ENCODE results near the gene CTSL. TPM values are rescaled to one million over a fixed set of nuclear protein-coding genes. Genes with fewer than 3 reads are reported as not detected.
"Not testable (repeated sequence)": the region's sequence is repeated elsewhere in the genome, so short reads cannot be mapped to it uniquely, and the experiment has no call there.

CTSL gene
- total and polyA plus RNA-seq, 5 donors = 140 to 173 (median 144) TPM

DNA sequence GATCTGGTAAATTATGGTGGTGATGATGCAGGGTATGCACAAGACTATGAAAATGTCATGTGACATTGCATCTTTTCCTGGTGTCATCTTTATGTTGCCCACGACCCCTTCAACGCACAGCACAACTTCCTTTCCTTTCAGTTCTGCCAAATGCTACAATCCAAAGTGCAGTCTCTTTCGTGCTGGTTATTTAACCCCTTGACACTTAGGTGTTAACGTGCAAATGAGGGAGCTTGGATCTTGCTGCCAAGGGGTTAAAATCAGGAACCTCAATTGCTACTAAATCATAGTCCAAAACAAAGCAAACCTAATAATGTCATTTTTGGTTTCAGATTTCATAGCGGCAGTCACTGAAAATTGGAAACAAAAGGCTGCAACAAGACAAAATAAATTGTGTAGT, 16.0 kb downstream of the CTSL start:
- 14% methylated on average over 5 of the region's 5 CpGs for WGBS

DNA sequence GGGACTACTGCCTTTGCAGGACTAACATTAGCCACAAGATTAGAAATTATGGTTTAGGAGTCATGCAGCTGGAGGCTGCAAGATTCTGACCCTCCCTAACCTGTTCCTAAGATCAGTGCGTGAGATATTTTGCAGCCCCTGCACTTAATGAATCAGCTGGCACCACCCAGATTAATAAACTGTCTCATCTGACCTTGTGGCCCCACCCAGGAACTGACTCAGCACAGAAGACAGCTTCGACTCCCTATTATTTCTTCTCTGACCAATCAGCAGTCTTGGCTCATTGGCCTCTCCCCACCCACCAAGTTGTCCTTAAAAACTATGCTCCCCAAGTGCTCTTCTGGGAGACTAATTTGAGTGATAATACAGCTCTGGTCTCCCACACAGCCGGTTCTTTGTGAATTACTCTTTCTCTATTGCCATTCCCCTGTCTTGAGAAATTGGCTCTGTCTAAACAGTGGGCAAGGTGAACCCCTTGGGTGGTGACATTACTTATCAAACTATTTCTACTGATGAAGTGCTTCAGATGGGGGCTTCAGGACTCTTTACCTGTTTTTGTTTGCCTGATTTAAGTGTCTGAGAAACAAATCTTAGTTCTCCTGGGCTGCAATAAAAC, 17.0 kb downstream of the CTSL start:
- intact Hi-C loops (cut with DNase I) = no loop called here
- 84% methylated on average over 3 of the region's 3 CpGs for WGBS
- H3K27ac ChIP-seq (ENCODE audit: low read length) = no peak overlapping the region
- no peaks in the 10 kb centered on the region for H3K4me1 ChIP-seq (ENCODE audit: control insufficient read depth, insufficient read depth, low read length)
- ATAC-seq = no peak
- no peak for DNase-seq
- no peaks in the 10 kb centered on the region for H3K27me3 ChIP-seq (ENCODE audit: control insufficient read depth, insufficient read depth)
- no peak overlapping the region for H3K4me3 ChIP-seq (ENCODE audit: low read length)
- no peaks in the 10 kb centered on the region for H3K9me3 ChIP-seq (ENCODE audit: control insufficient read depth, low read length)

More for the DNA sequence above, 16.0 kb downstream of the CTSL start:
- no peak for ATAC-seq
- DNase-seq = no peak
- H3K4me1 ChIP-seq (ENCODE audit: control insufficient read depth, insufficient read depth, low read length) = no peaks in the 10 kb centered on the region
- H3K27me3 ChIP-seq (ENCODE audit: control insufficient read depth, insufficient read depth) = no peaks in the 10 kb centered on the region
- intact Hi-C loops (cut with DNase I) = no loop called here
- H3K27ac ChIP-seq (ENCODE audit: low read length) = no peak overlapping the region
- H3K9me3 ChIP-seq (ENCODE audit: control insufficient read depth, low read length) = no peaks in the 10 kb centered on the region
- no peak overlapping the region for H3K4me3 ChIP-seq (ENCODE audit: low read length)

DNA sequence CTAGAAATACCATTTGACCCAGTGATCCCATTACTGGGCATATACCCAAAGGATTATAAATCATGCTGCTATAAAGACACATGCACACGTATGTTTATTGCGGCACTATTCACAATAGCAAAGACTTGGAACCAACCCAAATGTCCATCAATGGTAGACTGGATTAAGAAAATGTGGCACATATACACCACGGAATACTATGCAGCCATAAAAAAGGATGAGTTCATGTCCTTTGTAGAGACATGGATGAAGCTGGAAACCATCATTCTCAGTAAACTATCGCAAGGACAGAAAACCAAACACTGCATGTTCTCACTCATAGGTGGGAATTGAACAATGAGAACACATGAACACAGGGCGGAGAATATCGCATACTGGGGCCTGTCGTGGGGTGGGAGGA, 18.3 kb downstream of the CTSL start:
- ATAC-seq; intact Hi-C loops (cut with DNase I): not testable (repeated sequence)

DNA sequence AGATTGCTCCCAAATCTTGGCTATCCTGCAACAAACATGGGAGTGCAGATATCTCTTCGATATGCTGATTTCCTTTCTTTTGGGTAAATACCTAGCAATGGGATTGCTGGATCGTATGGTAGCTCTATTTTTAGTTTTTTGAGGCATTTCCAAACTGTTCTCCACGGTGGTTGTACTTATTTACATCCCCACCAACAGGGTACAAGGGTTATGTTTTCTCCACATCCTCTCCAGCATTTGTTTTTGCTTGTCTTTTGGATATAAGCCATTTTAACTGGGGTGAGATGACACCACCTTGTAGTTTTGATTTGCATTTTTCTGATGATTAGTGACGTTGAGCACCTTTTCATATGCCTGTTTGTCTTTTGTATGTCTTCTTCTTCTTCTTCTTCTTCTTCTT, 20.3 kb downstream of the CTSL start:
- 61% methylated on average over 4 of the region's 4 CpGs for WGBS
- H3K27ac ChIP-seq (ENCODE audit: low read length) = no peak overlapping the region

More for the DNA sequence above, 18.3 kb downstream of the CTSL start:
- not testable (repeated sequence) for DNase-seq; H3K27ac ChIP-seq (ENCODE audit: low read length); H3K4me1 ChIP-seq (ENCODE audit: control insufficient read depth, insufficient read depth, low read length); H3K9me3 ChIP-seq (ENCODE audit: control insufficient read depth, low read length); H3K27me3 ChIP-seq (ENCODE audit: control insufficient read depth, insufficient read depth); H3K4me3 ChIP-seq (ENCODE audit: low read length)
- 96% methylated on average over 6 of the region's 7 CpGs for WGBS

DNA sequence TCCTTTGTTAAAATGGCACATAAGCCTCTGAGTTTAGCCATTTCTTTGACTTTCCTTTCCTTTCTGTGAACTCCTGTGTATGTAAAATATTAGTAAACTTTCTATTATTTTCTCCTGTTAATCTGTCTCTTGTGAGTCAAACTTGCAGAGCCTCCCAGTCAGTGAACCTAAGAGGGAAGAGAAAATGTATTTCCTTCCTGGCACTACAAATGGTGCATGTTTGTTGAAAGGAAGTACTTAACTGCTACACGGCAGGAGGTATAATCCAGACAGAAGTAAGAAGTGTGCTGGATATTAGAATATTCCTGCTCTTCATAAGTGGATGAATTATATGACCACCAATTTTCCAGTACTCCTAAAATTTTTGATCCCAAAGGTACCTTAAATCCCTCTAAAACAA, 23.0 kb downstream of the CTSL start:
- intact Hi-C loops (cut with DNase I) = no loop called here
- no peak overlapping the region for H3K4me3 ChIP-seq (ENCODE audit: low read length)
- ATAC-seq (peak in 1 of 2 donors; percentile 21), DNase-seq (no peak)
- WGBS = 26% methylated on average over 1 of the region's 1 CpG
- no peaks in the 10 kb centered on the region for H3K27me3 ChIP-seq (ENCODE audit: control insufficient read depth, insufficient read depth)
- H3K9me3 ChIP-seq (ENCODE audit: control insufficient read depth, low read length) = peaks cover 2% of the 10 kb centered on the region
- H3K4me1 ChIP-seq (ENCODE audit: control insufficient read depth, insufficient read depth, low read length) = no peaks in the 10 kb centered on the region
- no peak overlapping the region for H3K27ac ChIP-seq (ENCODE audit: low read length)

More for the DNA sequence above, 20.3 kb downstream of the CTSL start:
- Histone ChIP-seq H3K9me3 (ENCODE audit: control insufficient read depth, low read length) (no peaks in the 10 kb centered on the region), H3K4me1 (ENCODE audit: control insufficient read depth, insufficient read depth, low read length) (no peaks in the 10 kb centered on the region), H3K4me3 (ENCODE audit: low read length) (no peak overlapping the region), H3K27me3 (ENCODE audit: control insufficient read depth, insufficient read depth) (no peaks in the 10 kb centered on the region)
- DNase-seq (no peak), ATAC-seq (no peak)
- intact Hi-C loops (cut with DNase I) = no loop called here

DNA sequence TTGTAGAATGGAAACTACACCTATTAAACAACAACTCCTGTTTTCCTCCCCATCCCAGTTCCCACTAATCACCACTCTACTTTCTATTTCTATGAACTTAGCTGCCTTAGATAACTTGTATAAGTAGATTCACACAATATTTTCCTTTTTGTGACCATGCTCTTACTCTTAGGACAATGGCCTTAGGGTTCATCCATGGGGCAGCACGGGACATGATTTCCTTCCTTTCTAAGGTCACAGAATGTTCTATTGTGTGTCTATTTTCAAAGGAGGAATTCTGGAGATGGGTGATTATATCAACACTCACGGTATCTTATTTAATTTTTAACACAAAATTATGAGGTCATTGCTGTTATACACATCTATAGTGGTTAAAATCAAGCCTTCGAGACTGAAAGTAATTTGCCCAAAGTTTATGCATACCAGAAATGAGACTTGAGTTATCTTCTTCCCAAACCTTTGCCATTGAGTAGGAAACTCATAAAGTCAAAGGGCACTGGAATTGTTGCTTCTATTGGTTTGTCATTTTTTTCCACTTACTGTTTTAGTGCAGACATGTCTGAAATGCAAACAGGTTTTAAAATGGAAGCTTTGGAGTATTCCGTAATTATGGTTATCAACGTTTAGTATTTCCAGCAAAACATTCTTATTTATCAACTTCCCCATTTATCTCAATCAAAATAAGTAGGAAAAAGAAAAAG, 23.6 kb downstream of the CTSL start:
- H3K4me1 ChIP-seq (ENCODE audit: control insufficient read depth, insufficient read depth, low read length) = no peaks in the 10 kb centered on the region
- peak; percentile 52 to 94 for ATAC-seq
- DNase-seq = no peak
- H3K4me3 ChIP-seq (ENCODE audit: low read length) = no peak overlapping the region
- intact Hi-C loops (cut with DNase I) = no loop called here
- WGBS = 61% methylated on average over 5 of the region's 5 CpGs
- peaks cover 2% of the 10 kb centered on the region for H3K9me3 ChIP-seq (ENCODE audit: control insufficient read depth, low read length)
- H3K27me3 ChIP-seq (ENCODE audit: control insufficient read depth, insufficient read depth) = no peaks in the 10 kb centered on the region
- no peak overlapping the region for H3K27ac ChIP-seq (ENCODE audit: low read length)

DNA sequence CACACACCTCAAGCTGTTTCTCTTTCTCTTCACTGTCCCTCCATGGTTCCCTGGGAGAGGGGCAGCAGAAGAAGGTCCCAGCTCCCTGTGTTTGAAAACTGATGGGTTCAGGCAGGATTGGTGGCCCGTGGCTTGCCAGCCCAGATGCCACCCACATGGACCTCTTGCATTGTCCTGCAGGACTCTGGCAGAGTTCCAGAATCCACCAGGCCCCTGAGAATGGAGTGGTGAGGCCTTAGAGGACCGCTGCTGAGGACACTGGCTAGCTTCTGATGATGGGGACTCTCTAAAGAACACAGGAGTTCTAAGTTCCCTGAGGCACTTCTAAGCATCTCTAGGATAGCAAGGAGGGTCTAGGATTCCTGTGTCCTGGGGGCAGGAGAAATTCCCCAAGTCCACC, 24.8 kb downstream of the CTSL start:
- intact Hi-C loops (cut with DNase I) = no loop called here
- 87% methylated on average over 2 of the region's 2 CpGs for WGBS

DNA sequence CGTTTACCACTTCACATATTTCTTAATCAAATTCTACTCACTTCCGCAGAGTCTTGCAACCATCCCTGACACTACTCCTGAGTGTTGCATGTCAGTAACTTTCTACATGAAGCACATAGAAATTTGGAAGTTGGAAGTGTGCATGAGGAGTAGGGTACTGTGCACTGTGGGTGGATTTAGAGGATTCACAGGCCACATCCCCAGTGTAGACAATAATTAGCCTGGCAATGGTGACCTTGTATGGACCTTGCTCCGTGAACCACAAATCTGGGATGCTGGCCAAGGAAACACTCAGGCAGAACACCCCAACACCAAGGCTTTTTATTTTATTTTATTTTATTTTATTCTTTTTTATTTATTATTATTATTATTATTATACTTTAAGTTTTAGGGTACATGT, 25.5 kb downstream of the CTSL start:
- H3K27ac ChIP-seq (ENCODE audit: low read length) = no peak overlapping the region
- ATAC-seq (no peak), DNase-seq (no peak)
- H3K27me3 ChIP-seq (ENCODE audit: control insufficient read depth, insufficient read depth) = no peaks in the 10 kb centered on the region
- H3K4me3 ChIP-seq (ENCODE audit: low read length) = no peak overlapping the region
- peaks cover 2% of the 10 kb centered on the region for H3K9me3 ChIP-seq (ENCODE audit: control insufficient read depth, low read length)
- whole genome bisulfite sequencing = 76% methylated on average over 3 of the region's 3 CpGs
- H3K4me1 ChIP-seq (ENCODE audit: control insufficient read depth, insufficient read depth, low read length) = no peaks in the 10 kb centered on the region
- intact Hi-C loops (cut with DNase I) = no loop called here

More for the DNA sequence above, 24.8 kb downstream of the CTSL start:
- Histone ChIP-seq H3K27ac (ENCODE audit: low read length) (no peak overlapping the region), H3K27me3 (ENCODE audit: control insufficient read depth, insufficient read depth) (no peaks in the 10 kb centered on the region), H3K9me3 (ENCODE audit: control insufficient read depth, low read length) (peaks cover 2% of the 10 kb centered on the region), H3K4me3 (ENCODE audit: low read length) (no peak overlapping the region), H3K4me1 (ENCODE audit: control insufficient read depth, insufficient read depth, low read length) (no peaks in the 10 kb centered on the region)
- ATAC-seq (no peak), DNase-seq (no peak)

DNA sequence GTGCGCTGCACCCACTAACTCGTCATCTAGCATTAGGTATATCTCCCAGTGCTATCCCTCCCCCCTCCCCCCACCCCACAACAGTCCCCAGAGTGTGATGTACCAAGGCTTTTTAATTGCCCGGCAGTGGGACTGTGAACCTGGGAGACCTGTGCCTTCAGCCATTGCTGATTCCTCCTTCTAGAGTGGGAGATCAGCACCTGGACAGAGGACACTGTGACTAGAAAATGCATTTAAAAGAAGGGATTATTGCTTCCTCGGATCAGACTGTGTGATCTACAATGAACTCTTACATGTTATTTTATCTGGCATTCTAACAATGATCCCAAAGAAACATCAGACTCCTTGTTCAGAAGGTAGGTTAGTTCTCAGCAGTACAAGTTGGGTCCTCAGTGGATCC, 25.9 kb downstream of the CTSL start:
- DNase-seq (no peak), ATAC-seq (no peak)
- Histone ChIP-seq H3K4me3 (ENCODE audit: low read length) (no peak overlapping the region), H3K4me1 (ENCODE audit: control insufficient read depth, insufficient read depth, low read length) (no peaks in the 10 kb centered on the region), H3K9me3 (ENCODE audit: control insufficient read depth, low read length) (peaks cover 2% of the 10 kb centered on the region), H3K27ac (ENCODE audit: low read length) (no peak overlapping the region), H3K27me3 (ENCODE audit: control insufficient read depth, insufficient read depth) (no peaks in the 10 kb centered on the region)
- WGBS = 60% methylated on average over 2 of the region's 4 CpGs
- intact Hi-C loops (cut with DNase I) = no loop called here

DNA sequence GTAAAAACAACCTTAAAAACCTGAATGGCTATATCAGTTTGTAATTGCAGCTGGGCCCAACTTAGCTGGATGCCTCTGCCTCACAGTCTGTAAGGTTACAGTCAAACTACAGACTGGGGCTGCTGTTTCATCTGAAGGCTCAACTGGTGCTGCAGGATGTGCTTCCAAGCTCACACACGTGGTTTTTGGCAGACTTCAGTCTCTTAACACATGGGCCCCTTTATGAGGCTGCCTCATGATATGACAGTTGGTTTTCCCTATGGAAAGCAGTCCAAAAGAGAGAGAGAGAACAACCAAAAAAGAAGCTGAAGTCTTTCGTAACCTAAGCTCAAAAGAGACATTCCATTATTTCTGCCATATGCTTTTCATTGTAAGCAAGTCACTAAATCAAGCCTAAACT, 27.4 kb downstream of the CTSL start:
- H3K27me3 ChIP-seq (ENCODE audit: control insufficient read depth, insufficient read depth) = no peaks in the 10 kb centered on the region
- peaks cover 2% of the 10 kb centered on the region for H3K9me3 ChIP-seq (ENCODE audit: control insufficient read depth, low read length)
- DNase-seq (no peak), ATAC-seq (no peak)
- intact Hi-C loops (cut with DNase I) = no loop called here
- no peak overlapping the region for H3K4me3 ChIP-seq (ENCODE audit: low read length)
- no peak overlapping the region for H3K27ac ChIP-seq (ENCODE audit: low read length)
- no peaks in the 10 kb centered on the region for H3K4me1 ChIP-seq (ENCODE audit: control insufficient read depth, insufficient read depth, low read length)
- 59% methylated on average over 2 of the region's 2 CpGs for WGBS

DNA sequence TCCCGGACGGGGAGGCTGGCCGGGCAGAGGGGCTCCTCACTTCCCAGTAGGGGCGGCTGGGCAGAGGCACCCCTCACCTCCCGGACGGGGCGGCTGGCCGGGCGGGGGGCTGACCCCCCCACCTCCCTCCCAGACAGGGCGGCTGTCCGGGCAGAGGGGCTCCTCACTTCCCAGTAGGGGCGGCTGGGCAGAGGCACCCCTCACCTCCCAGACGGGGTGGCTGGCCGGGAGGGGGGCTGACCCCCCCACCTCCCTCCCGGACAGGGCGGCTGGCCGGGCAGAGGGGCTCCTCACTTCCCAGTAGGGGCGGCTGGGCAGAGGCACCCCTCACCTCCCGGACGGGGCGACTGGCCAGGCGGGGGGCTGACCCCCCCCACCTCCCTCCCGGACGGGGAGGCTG, 32.4 kb downstream of the CTSL start:
- ATAC-seq; H3K4me1 ChIP-seq (ENCODE audit: control insufficient read depth, insufficient read depth, low read length); H3K27ac ChIP-seq (ENCODE audit: low read length); DNase-seq; intact Hi-C loops (cut with DNase I); H3K9me3 ChIP-seq (ENCODE audit: control insufficient read depth, low read length); H3K27me3 ChIP-seq (ENCODE audit: control insufficient read depth, insufficient read depth); H3K4me3 ChIP-seq (ENCODE audit: low read length): not testable (repeated sequence)
- 95% methylated on average over 19 of the region's 24 CpGs for WGBS
